ENCODE measurements around the gene TELO2. TPM values are rescaled to one million over a fixed set of nuclear protein-coding genes. Genes with fewer than 3 reads are reported as not detected.

Gene TELO2
- total RNA-seq, 1 donor from 2014 or later: 55.7 TPM

DNA sequence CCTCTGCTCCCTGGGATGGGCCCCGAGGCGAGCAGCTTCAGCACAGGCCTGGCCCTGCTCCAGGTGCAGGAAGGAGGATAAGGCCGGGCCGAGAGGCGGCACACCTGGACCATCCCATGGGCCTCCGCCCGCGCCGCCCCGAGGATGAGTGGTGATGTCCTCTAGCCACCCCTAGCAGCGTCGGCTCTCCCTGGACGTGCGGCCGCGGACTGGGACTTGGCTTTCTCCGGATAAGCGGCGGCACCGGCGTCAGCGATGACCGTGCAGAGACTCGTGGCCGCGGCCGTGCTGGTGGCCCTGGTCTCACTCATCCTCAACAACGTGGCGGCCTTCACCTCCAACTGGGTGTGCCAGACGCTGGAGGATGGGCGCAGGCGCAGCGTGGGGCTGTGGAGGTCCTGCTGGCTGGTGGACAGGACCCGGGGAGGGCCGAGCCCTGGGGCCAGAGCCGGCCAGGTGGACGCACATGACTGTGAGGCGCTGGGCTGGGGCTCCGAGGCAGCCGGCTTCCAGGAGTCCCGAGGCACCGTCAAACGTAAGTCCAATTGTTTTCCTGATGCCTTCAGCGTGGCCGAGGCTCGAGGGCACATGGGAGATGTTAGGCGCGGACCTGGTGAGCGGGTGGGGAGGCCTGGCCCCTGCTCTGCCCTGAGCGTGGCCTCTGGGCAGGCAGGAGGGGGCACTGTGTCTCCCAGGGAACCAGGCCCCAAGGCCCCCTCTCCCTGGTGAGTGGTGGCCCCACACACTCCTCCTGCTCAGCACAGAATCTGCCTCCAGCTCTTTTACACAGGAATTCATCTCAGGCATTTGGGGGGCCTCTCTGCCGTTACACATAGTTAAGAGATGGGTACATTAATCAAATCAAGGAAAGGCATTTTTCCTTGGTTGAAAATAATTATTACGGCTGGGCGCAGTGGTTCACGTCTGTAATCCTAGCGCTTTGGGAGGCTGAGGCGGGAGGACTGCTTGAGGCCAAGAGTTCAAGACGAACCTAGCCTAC is 41.2 kb downstream of the TELO2 start:
- intact Hi-C loops (cut with micrococcal nuclease): loop anchor here (1.0 to 10.0 kb wide), 6 partner anchors 9 to 240 kb away; partner anchors contain the start of genes CLCN7, EME2, MRPS34 and NME3

DNA sequence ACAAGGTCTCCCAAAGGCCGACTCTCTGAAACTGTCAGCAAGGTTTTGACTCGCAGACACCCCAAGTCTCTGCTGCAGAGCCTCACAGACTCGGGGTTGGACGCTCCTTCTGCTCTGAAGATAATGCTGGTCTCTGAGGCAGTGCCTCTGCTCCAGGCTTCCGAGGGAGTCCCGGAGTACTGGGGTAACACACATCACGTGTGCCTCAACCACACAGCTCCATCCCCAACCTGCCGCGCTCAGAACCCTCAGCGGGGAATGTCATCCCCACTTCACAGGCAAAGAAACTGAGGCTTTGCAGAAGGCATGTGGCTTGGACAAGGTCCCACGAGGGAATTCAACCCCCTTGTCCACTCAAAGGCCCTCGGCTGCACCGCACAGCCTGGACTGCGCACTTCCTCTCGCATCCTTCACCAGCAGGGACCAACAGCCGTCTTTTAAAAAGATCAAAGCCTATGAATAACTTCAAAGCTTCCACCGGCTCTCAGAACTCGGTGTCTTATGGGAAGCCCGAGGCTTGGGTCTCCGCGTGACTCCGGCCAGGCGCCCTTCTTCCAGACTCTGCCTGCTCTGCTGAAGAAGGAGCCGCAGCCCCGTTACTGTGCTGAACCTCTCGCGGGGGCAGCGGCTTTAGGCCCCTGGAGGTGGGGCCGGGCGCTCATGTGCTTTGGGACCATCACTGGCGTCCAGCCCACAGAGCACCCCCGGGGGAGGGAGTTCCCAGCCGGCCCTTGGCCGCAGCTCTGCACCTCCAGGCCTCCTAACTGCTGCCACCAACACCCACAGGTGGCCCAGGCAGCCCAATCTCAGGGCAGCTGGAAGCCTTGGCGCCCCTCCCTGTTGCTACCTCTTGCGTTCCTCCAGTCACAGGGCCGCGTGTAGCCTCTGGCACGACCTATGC is 42.5 kb downstream of the TELO2 start:
- intact Hi-C loops (cut with micrococcal nuclease): loop anchor here (1.0 to 10.0 kb wide), 4 partner anchors 8 to 239 kb away; partner anchors contain the start of genes EME2, MRPS34, NME3 and TELO2

DNA sequence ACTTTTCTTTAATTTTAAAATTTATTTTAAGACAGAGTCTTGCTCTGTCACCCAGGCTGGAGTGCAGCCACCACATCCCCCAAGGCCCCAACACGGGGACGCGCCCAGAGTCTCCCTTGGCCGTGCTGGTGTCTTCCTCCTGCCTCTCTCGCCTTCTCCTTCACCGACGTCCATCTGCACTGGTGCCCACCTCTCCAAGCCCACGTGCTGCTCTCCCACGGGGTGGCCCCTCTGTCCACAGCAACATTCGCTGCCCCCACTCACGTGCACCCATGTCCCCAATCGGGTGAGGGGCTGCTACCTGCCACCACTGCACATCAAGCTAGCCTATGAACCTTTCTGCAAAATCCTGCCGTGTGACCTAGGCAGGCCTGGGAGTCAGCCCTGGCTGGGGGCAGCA is 43.4 kb downstream of the TELO2 start:
- intact Hi-C loops (cut with micrococcal nuclease): loop anchor here (10.0 kb wide), 2 partner anchors 232 to 238 kb away; partner anchors contain the start of genes EME2, MRPS34, NME3 and UBE2I

DNA sequence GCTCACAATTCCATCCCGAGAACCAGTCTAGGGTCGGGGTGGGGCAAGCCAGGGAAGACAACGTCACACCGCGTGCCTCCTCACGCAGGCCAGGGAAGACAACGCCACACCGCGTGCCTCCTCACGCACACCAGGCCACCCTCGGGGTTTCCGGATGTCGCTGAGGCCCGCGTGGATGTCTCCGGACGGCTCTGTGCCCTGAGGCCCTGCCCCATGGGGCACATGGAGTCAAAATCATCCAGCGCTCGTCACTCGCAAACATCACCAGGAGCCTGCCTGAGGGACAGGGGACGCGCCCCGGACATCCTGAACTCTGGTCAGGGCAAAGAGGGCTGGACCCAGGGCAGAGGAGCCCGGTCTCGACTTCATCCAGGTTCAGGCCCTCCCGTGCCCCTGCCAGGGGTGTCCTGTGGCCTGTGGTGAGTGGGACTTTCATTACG is 44.0 kb downstream of the TELO2 start:
- intact Hi-C loops (cut with micrococcal nuclease): loop anchor here (10.0 kb wide), 2 partner anchors 232 to 238 kb away; partner anchors contain the start of genes EME2, MRPS34, NME3 and UBE2I

DNA sequence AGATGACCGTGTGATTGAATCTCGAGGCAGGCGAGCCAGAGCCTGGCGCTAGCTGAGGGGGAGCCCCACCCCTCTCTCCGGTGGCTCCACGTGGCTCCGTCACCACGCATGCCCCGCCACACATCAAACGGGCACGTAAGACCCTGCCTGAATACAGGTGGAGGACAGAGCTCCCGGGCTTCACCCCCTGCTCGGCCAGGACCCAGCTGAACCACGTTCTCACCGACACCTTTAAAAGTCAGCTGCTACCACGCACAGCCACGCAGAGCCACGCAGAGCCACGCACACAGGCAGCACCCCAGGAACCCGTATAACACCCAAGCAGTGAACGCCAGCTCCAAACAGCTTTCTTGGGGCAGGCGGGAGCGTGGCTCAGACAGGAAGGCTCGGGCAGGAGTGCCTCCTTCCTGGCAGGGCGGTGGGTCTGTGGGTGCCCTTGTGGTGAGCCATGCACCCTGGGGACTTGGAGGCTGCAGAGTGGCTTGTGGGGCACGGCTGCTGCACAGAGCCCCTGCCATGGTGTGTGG is 44.7 kb downstream of the TELO2 start:
- intact Hi-C loops (cut with micrococcal nuclease): loop anchor here (10.0 kb wide), 2 partner anchors 233 to 237 kb away; partner anchors contain the start of genes EME2, MRPS34, NME3 and UBE2I

DNA sequence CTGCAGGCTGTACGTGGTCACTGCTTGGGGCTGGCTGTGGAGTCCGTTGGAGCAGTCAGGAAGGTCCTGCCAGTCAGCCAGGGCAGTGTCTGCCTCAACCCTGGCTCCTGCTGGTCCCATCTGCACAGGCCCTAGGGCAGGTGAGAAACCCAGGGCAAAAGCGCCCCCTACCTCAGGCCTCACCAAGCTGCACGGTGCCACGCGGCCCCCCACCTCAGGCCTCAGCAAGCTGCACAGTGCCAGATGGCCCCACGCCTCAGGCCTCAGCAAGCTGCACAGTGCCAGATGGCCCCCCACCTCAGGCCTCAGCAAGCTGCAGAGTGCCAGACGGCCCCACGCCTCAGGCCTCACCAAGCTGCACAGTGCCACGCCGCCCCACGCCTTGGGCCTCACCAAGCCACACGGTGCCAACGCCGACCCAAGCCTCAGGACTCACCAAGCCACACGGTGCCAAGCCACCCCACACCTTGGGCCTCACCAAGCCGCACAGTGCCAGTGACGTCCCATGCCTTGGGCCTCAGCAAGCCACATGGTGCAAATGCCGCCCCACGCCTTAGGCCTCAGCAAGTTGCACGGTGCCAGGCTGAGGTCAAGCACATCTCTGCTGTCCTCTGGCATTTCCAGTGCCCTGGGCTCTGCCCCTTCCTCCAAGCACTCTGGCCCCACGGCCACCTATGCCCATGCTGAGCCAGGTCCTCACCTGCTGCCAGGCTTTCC is 45.8 kb downstream of the TELO2 start:
- intact Hi-C loops (cut with micrococcal nuclease): loop anchor here (10.0 kb wide), 2 partner anchors 234 to 236 kb away; partner anchors contain the start of genes EME2, MRPS34, NME3 and UBE2I

DNA sequence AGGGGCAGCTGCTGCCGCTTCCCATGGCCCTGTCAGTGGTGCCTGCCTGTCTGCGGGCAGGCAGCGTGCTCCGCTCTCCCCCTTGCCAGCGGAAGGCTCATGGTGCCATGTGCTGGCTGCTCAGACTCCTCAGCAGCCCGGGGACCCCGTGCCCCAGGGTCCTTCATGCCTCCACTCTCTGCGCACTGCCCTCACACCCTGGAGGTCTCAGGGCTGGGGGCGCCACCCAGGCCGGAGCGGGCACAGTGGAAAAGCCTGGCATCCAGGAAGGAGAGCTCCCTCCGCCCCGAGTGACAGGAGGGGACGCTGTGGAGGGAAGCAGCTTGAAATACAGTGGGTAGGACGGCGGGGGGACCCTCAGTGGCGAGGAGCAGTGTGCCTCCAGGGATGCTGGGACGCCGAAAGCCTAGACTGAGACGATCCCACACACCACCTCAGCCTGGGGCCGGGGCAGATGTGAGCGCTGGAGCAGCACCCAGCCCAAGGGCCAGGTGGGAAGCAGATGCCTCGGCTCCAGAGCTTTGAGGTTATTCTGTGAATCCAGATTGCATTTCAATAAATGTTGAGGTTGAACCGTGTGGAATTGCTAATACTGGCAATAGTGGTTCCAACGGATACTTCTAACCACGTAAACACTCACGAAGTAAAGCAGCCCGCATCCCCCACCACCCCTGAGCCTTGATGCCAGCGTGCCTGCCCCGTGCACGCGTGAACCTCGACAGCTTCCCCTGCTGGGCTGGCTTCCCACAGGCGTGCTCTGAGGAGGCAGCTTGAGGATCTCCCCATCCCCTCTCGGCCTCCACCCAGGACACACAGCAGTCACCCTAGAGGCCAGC is 46.8 kb downstream of the TELO2 start:
- intact Hi-C loops (cut with micrococcal nuclease): loop anchor here (10.0 kb wide), 2 partner anchors 235 kb away; partner anchors contain the start of genes EME2, MRPS34, NME3 and UBE2I

DNA sequence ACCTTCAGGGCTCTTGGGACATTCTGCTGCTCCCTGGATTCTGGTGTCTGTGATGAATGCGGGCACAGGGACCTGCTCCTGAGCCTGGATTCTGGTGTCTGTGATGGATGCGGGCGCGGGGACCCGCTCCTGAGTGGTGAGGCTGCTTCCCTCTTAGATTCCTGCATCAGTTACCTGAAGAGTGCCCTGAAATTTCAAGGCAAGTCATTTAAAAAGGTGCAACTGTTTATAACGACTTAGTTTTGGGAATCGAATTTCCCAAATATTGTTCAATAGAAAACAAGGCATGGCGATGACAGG is 47.3 kb downstream of the TELO2 start:
- intact Hi-C loops (cut with micrococcal nuclease): no loop called here

DNA sequence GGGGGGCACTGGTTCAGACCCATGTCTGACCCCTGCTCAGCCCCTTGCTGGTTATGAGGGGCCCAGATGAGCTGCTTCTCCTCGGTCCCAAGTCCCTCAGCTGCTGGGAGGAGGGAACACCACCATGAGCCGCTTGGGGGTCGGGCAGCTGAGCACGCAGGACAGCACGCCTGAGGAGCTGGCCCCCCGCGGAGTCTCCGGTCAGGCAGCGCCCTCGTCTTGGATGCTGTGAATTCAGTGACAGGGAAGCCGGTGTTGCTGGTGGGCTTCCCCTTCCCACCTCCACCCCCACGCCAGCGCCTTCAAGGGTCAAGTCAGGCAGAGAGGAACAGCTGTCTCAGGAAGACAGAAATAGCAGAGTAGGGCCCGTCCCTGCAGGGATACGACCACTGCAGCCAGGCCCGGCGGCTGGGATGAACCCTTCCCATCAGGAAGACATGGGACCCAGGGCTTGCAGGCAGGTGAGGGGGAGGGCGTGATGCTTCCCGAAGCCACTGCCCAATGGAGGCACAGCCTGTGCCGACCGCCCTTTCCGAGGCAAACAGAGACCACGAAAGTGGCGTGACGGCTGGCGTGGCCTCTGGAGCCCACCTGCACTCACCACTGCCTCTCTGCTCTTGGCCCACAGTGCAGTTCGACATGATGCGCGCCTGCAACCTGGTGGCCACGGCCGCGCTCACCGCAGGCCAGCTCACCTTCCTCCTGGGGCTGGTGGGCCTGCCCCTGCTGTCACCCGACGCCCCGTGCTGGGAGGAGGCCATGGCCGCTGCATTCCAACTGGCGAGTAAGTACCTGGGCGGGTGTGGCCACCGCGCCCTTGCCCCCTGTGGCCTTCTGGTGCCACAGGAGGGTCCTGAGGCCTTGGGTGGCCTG is 48.4 kb downstream of the TELO2 start:
- intact Hi-C loops (cut with micrococcal nuclease): loop anchor here (2.0 kb wide), 5 partner anchors 17 to 121 kb away; partner anchors contain the start of genes CLCN7, CRAMP1, IFT140 and TELO2

DNA sequence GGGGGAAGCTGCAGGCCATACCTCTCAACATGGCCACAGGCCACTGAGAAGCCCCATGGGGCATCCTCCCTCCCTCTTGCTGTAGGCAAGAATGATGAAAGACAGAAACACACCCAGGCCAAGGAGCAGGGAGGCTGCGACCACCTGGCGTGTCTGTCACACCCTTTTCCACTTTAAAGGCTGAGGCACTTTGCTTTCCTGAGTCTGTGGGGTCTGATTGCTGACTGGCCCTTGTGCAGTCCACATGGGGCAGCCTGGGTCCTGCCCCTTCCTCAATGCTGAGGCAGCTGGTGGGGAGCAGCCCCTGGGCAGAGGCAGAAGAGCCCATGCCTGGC is 49.0 kb downstream of the TELO2 start:
- intact Hi-C loops (cut with micrococcal nuclease): loop anchor here (2.0 kb wide), 5 partner anchors 17 to 121 kb away; partner anchors contain the start of genes CLCN7, CRAMP1, IFT140 and TELO2

DNA sequence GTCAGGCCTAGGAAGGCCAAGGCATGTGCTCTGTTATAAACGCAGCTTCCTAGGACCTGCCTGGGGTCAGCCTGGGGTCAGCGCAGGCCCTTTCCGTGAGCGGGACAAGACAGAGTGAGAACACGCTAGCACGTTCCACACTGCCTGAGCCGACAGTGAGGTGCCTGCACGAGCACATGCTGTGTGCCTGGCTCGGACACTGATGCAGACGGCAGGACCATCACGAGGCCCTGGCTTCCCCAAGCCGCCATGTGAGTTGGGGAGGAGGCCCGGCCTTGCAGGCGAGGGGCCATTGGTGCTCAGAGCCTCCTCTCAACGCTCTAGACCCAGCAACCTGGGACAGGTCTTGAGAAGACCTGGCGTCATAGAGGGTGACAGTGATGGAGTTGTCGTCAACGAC is 49.4 kb downstream of the TELO2 start:
- intact Hi-C loops (cut with micrococcal nuclease): loop anchor here (2.0 kb wide), 5 partner anchors 16 to 122 kb away; partner anchors contain the start of genes CLCN7, CRAMP1, IFT140 and TELO2

DNA sequence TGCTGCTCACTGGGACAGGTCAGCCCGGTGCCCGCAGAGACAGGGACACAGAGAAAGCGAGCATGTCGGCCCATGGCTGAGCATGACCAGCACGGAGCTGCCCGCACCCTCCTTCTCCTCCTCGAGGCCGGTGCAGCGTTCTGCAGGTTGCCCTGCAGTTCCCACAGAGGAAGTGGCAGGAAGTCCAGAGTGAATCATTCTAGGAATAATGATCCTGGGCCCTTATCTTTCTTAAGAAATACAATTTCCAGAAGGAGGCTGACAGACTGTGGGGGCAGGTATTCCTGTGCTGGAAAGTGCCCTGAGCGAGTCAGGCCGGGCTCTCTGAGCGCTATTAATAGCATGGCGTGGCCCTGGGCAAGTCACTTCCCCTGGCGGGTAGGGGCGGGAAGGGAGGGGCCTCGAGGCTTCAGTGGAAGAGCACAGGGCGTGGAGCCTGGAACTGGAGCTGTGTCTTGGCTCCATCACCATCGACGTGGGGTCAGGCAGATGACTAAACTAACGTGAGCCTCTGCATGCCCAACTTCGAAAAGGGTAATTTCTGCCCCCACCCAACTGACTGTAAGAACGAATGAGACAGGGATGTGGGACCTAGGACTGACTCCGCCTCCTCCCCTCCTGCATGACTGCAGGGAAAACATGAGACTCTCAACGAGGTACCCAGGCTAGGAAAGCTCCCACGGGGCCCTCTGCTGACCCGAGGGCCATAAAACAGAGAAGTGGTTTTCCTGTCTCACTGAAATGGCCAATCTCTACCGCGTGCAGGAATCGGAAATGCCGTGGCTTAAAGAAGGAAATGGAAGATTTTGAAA is 50.1 kb downstream of the TELO2 start:
- intact Hi-C loops (cut with micrococcal nuclease): loop anchor here (1.0 to 2.0 kb wide), 6 partner anchors 8 to 122 kb away; partner anchors contain the start of genes CLCN7, CRAMP1, IFT140 and TELO2

DNA sequence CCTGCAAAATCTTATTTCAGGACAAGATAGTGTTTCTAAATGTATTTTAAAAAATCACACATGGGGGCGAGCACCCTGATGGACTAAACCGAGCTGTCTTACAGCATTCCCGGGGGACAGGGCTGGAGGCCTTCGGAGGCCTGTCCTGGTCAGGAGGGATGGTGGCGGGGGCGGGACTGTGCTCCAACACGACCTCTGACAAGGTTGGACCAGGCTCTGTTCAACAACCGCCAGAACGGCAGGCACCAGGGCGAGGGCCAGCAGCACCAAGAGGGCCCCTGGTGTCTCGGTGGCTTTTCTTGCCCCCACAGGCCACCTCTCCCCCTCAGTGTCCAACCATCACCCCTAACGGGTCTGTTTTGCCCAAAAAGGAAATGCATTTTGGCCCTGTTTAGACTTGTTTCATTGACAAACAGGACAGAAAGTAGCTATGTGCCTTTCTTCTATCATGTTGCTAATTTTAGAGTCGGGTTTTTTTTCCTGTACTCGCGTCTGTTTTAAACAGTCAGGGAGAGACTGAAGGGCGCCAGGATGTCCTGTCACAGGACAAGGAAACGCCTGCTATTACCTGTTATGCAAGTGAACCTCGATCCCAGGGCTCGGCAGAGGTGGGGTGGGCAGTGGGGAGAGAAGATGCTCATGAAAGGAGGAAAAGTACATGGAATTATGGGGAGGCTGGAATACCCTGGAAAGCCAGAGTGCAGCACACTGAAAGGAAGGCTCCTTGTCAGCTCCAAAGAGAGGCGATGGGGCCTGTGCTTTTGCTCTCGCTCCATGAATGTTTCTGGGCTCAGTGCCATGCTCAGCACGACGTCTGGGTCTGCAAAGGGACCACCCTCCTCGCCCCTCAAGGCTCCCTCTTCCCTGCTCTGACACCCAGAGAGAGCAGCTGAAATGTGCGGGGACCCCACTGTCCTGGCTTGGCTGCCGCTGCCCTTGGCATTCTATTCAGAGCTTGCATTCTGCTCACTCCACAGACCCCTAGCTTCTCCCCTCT is 52.2 kb downstream of the TELO2 start:
- intact Hi-C loops (cut with micrococcal nuclease): no loop called here

DNA sequence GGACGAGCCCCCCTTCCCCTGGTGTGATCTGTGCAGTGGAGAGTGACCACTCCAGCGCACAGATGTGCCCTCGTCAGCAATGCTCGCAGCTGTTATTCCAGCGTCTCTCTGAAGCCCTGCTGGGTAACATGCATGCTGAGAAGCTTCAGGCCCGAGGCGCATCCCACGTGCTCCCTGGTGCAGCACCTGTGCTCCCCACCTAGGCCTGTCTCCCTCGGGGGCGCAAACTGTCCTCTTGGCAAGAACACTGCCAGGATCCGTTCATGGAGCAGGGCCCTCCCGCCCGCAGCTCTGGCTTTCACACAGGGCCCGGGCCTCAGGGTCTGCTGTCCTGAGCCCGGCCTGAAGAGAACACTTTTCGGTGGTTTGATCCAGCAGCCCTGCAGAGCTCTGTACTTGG is 53.3 kb downstream of the TELO2 start:
- intact Hi-C loops (cut with micrococcal nuclease): no loop called here

DNA sequence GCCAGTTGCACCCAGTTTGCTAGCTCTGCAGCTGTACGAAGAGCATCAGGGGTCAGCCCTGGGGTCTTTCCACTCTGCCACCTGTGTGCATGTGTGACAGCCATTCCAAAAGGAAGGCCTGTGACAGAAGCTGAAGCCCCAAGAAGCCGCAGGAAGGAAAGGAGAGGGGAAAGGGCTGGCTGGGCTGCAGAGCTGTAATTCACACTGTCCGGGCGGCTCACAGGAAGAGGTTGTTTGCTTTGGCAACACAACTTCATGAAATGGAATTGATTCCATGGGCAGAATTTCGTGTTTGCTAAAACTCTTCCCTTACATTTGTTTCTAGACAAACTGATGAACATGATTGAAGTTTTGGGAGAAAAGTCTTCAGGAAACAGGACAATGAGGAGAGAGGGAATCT is 55.1 kb downstream of the TELO2 start:
- intact Hi-C loops (cut with micrococcal nuclease): no loop called here

DNA sequence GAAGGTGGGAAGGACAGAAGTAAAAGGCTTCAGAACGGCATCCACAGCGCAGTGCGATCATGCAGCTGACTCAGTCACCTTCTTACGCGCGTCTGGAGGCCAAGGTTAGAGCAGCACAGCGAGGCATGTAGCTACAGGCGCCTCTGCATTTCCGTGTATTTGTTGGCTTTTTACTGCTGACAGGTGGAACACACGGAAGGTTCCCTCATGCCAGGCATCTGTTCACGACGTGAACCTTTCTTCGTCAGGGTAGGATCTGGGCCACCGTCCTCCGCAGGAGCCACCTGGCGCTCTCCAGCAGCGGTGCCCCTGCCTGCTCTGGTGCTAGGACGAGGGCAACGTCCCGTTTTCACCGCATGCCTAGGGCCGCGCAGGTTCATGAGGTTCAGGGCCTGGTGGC is 55.6 kb downstream of the TELO2 start:
- intact Hi-C loops (cut with micrococcal nuclease): no loop called here

Measured in T-helper 1 cell treated with Interleukin-12 subunit alpha and Interleukin-12 subunit beta and Interleukin-4 antibody, amounts not matched to agents 30 ng/mL and 1 ng/mL, for 36 hours (primary cell).